M059J (cell line): ENCODE data around the gene CSPG4. TPM values are rescaled to one million over a fixed set of nuclear protein-coding genes. Genes with fewer than 3 reads are reported as not detected.
"Not testable (repeated sequence)": the region's sequence is repeated elsewhere in the genome, so short reads cannot be mapped to it uniquely, and the experiment has no call there.

Experiments
- DNase-seq: peaks from one replicate; pipeline ENCODE4 v3.0.0-alpha.2; 2012; ENCODE audit warnings: low read depth
- total RNA-seq: library from RNA; depleted of rRNA; stranded (reverse); fragments of >200 nt; shearing (Covaris generic); gene quantifications from 2 replicates; pipeline ENCODE4 v1.2.3, GENCODE V29; 2014

CSPG4 gene
- total RNA-seq, 1 experiment from 2014 or later, result 8.2 TPM

DNA sequence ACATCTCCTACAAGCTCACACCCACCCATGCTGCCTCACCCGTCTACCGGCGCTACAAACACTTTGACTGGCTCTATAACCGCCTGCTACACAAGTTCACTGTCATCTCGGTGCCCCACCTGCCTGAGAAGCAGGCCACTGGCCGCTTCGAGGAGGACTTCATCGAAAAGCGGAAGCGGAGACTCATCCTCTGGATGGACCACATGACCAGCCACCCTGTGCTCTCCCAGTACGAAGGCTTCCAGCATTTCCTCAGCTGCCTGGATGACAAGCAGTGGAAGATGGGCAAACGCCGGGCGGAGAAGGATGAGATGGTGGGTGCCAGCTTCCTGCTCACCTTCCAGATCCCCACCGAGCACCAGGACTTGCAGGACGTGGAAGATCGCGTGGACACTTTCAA, 62.8 kb downstream of the CSPG4 start:
- DNase-seq, result no peak

DNA sequence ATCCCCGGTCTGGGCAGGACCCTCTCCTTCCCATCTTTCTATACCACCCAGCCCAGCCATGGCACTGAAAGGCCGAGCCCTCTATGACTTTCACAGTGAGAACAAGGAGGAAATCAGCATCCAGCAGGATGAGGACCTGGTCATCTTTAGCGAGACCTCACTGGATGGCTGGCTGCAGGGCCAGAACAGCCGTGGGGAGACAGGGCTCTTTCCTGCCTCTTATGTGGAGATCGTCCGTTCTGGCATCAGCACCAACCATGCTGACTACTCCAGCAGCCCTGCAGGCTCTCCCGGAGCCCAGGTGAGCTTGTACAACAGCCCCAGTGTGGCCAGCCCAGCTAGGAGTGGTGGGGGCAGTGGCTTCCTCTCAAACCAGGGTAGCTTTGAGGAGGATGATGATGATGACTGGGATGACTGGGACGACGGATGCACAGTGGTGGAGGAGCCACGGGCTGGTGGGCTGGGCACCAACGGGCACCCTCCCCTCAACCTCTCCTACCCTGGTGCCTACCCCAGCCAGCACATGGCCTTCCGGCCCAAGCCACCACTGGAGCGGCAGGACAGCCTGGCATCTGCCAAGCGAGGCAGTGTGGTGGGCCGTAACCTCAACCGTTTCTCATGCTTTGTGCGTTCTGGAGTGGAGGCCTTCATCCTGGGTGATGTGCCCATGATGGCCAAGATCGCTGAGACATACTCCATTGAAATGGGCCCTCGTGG, 63.4 kb downstream of the CSPG4 start:
- DNase-seq, result no peak

DNA sequence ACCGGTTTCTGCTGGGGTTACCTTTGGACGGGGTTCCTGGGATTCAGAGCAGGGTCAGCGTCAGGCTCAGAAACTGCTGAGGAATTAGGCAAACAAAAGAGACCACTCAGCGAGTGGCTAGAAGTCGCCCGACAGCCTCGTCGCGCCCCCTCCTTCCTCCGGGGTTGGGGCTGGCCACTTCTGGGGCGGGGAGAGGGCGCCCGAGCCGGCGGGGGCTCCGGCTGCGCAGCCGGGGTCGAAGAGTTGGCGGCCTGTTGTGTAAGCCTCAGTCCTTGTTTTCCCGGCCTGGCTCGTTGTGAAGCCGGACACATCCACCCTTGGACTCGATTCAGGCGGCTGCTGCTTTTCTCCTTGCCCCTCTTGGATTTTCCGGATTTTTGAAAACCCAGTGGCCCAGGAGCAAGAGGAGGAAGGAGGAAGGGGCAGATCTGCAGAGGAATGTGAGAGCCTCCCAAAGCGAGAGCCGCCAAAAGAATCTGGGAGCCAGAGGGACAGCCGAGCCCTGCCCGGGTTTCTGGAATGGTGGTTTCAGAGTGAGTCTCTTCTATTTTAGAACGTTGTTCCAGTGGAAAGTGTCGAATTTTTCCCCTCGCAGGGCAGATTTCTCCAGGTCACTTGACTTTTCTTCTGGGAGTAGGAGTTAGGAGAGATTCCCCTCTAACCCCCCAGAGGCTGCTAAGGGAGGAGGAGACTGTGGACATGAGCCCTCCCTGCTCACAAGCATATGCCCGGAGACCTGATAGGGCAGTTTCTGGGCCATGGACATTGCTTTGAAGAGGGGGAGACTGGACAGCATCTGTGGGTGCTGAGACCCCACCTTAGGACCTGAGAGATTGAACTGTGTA, 64.3 kb downstream of the CSPG4 start:
- peak; percentile 48 for DNase-seq

DNA sequence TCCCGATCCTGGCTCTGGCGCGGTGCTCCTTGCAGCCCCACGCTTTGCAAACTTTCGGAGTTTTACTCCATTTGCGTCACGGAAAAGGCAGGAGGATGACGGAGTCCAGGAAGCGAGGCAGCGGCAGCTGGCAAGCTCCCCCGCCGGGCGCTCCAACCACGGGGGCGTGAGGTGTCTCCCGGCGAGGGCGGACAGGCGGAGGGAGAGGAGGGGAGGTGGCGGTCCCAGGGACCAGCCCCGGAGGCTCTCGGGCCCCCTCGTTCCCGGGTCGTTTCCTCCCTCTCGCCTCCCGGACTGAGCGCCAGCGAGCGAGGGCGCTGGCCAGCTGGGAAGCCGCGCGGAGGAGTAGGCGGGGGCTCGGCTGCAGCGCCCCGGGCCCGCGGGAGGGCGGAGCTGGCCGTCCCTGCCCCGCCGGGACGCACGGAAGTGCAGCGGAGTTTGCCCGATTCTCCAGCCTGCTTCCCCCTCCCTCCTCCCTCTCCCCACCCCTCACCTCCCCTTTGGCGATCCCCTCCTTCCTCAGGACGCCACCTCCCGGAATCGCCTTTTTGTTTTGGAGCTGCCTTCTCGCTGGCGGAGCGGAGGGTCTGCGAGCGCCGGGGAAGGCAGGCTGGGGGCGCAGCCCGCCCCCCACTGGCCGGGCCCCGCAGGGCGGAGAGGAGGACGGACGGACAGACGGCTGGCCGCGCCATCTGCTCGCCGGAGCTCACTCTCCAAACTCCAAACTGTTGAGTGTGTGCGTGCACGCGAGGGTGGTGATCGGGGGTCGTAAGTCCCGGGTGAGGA, 65.1 kb downstream of the CSPG4 start, which contains the start of gene SNX33:
Gene SNX33, plus strand, starts transcription at position 543 of the 786 bp plus-strand sequence. CDS start 1,191 bp downstream, outside the sequence.
- peak; percentile 79 for DNase-seq

DNA sequence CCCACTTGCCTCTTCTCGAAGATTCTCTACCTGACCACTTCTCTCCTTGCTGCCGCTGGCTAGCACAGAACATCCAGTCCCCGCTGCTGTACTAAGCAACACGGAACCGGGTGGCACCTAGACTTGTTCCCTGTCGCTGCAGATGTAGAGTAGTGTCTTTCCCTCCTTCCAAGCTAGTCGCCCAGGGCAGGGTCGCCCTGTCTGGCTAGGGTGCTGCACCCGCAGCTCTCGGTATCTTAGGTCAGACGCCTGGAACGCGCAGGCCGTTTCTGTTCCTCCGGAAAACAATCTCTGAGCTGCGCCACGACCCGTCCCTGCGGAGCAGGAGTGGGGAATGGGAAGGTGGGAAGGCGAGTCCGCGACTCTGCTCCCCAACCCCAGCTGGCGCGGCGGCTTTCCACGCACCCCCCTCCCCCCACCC, 65.7 kb downstream of the CSPG4 start:
- DNase-seq, result peak; percentile 31

DNA sequence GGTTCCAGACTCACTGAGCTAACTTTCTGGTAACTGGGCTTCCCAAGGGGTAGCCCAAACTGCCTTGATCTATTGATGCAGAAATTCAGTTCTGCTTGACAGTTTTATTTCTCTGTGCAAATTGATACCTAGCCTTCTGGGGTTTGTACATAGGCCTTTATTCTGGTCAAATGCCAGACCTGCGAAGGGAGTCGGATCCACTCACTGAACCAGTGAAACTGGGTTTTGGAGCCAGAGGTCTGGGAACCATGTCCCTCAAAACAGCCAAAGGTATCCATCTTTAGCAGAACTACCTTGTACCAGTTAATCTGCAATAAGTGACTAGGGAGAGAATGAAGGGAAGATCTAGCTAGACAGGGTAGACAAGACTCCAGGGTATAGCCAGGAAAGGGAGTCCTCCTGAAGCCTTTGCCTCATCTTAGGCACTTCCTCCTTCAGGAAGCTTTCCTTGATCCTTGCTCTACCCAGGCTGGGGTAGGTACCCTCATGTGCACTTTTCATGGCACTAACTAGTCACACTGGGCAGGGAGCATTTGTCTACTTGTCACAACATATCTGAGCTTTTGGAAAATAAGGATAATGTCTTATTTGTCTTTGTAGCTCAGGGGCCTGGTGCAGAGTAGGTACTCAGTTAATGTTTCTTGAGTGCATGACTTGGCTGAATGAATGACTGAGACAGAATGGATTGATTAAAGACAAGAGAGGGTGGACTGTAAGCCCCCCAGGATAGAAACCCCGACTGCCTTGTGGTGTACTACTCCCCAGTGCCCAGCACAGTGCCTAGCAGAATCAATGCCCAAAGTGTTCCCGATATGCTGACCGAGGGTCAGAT, 66.3 kb downstream of the CSPG4 start:
- no peak for DNase-seq

DNA sequence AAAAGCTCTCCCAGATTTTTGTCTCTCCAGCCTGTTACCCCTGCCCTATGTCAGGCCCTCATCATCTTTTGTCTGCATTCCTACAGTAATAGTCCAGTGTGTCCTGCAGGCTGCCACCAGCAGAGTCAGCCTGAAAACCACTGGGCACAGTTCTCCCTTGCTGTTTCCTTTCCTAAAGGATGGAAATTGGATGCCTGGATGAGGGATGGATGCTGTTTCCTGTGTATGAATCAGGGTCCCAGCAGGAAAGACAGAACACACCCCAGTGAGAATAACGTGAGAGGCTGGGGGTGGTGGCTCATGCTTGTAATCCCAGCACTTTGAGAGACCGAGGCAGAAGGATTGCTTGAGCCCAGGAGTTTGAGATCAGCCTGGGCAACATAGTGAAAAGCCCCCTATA, 68.3 kb downstream of the CSPG4 start:
- DNase-seq, result no peak

DNA sequence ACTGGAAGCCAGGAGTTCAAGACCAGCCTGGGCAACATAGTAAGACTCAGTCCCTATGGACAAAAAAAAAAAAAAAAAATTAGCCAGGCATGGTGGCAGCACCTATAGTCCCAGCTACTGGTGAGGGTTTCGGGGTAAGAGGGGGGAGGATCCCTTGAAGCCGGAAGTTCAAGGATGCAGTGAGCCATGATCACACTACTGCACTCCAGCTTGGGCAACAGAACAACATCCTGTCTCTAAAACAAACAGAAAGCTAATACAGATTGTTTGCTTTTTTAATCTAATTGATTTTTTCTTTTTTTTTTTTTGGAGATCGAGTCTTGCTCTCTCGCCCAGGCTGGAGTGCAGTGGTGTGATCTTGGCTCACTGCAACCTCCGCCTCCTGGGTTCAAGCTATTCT, 71.0 kb downstream of the CSPG4 start:
- no peak for DNase-seq

DNA sequence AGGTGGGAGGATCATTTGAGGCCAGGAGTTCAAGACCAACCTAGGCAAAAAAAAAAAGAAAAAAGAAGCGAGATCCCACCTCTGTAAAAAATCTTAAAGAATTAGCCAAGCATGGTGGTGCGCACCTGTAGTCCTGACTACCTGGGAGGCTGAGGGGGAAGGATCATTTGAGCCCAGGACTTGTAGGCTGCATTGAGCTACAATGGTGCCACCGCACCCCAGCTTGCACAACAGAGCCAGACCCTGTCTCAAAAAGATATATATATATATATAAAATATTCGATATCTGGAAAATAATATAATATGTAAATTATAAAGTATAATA, 71.5 kb downstream of the CSPG4 start:
- no peak for DNase-seq

DNA sequence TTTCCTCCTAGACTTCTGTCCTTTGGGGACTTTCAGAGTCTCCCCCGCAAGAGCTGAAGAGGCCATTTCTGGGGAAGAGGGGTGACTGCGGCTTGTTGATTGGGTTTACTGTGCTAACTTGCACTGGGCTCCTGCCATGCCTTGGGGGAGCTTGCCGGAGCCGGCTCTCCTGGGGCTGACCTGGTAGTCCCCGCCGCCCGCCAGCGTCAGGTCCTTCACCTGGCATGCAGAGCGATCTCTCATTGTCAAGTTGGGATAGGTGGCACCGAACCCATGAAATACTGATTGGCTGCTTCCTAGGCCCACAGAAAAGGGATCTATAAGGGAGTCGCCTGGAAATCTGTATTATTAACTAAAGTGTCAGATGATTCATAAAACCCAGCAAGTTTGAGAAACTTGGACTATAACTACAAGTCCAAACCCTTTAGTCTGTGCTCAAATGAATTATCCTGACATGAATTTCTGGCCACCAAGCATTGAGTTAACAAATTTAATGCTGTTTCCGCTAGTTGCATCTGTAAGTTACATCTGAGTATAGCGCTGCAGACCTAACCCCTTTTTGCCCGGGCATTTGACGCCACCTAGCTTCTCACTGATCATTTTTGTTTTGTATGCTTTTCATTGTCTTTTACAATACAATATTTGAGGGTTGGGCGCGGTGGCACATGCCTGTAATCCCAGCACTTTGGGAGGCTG, 72.0 kb downstream of the CSPG4 start:
- DNase-seq, result peak; percentile 66

DNA sequence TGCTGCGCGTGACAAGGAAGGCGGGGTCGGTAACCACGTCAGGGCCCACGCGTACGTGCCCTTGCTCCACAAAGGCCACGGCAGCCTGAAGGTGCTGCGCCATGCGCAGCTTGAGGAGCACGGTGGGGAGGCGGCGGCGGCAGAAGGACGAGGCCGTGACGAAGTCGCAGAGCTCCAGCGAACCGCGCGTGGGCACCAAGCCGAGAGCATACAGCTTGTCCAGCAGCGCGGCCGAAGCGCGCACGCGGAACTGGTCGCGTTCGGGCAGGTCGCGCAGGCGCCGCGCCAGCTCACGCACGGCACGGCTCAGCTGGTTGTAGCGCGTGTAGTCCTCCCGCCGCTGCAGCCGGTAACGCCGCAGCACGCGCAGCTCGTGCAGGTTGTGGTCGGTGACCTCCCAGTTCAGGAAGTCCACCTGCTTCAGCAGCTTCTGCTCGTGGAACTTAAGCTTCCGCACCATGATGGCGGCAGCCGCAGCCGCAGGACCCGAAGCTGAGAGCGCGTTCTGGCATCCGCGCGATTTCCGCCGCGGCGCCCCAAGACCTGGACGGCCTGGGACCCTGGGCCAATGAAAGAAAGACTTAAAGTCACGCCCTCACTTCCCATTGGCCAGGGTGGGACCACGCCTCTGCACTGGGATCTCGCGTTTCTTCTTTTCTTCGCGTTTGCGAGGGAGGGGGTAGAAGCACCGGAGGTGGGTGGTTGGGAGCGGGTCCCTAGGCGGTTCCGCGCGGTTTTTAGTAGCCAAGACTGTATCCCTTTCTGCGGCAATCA, 72.8 kb downstream of the CSPG4 start, which contains the start of gene IMP3:
Gene IMP3, minus strand, starts transcription at position 516 of the 774 bp plus-strand sequence. Its CDS starts 56 bp downstream, at position 460.
- peak; percentile 97 for DNase-seq

DNA sequence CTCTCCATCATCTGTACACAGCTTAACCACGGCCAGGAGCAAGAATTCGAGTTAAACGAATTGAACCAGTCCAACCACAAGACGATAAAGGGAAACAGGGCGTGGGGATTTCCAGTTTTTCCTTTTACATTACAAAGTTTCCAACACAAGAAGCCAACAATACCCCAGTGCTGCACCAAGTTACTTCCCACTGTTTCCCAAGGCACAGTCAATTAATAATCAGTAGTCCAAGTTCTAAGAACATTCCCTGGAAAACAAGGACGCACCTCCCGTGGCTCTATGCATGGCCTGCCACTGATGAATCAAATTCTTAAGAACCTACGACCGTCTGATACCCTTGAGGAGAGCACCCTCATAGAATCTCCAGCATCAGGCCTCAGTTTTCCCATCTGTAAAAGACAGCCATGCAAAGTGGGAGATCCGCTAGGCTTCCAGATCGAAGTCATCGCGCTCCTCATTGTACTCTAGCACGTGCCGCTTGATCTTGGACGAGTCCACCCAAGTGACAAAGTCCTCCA, 73.4 kb downstream of the CSPG4 start:
- peak; percentile 20 for DNase-seq

DNA sequence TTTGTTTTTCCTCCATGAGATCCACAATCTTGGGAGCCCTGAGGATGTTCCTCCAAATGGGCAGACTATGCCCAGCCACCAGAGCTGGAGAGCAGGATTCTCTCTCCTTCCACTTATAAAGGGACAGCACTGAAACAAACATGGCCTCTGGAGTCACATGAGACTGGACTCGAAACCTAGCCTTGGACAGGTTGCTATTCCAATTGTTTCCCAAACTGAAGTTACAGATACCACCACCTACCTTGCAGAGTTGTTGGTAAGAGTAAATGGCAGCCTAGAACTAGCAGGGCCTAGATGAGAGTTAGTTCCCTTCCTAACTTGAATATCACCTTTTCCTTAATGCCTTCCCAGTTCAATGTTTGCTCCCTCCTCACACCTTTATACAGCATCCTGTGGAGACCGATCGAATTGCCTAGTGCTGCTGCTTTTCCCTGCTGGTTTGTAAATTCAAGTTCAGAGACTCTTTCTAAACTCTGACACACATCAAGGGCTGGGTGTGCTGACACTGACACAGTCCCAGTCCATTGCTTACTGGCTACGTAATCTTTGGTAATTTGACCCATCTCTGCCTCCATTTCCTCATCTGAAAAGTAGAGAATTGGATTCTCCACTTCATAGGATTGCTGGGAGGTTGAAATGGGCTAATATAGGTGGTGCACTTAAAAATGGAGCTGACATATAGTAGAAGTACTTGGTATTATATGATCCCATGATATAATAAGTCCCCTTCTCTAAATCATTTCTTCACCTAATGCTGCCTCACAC, 75.2 kb downstream of the CSPG4 start:
- DNase-seq, result no peak

DNA sequence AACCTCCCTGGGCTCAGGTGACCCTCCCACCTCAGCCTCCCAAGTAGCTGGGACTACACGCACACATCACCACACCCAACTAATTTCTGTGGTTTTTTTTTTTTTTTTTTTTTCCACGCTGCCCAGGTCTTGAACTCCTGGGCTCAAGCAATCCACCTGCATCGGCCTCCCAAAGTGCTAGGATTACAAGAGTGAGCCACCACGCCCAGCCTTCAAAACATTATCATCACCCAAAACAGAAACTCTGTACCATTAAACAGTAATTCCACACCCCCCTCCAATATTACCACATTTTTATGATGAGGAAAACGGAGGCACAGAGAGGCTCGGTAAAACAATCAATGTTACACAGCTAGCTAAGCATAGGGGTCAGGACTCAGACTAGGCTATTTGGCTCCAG, 76.6 kb downstream of the CSPG4 start:
- no peak for DNase-seq

DNA sequence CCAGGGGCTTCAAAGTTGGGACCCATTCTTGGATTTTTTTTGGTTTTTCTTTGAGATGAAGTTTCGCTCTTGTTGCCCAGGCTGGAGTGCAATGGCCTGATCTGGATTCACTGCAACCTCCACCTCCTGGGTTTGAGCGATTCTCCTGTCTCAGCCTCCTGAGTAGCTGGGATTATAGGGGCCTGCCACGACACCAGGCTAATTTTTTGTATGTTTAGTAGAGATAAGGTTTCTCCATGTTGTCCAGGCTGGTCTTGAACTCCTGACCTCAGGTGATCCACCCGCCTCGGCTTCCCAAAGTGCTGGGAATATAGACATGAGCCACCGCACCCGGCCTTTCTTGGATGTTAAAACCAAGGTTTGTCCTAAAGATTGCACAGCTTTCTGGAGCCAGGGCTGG, 78.7 kb downstream of the CSPG4 start:
- not testable (repeated sequence) for DNase-seq

DNA sequence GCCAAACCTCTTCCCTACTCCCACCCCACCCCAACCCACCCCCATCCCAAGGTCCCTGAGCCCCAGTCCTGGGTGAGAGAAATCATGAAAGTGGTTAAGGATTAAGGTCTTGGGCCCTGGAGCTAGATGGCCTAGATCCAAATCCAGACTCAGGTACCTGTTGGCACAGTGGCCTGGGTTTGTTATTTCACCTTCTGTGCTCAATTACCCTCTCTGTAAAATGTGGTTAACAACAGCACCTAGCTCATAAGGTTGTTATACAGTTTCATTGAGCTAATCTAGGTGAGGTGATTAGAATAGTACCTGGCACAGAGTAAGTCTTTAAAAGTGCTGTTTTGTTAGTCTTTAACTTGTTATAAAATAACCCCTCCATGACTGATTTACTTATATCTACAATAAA, 80.7 kb downstream of the CSPG4 start:
- no peak for DNase-seq

DNA sequence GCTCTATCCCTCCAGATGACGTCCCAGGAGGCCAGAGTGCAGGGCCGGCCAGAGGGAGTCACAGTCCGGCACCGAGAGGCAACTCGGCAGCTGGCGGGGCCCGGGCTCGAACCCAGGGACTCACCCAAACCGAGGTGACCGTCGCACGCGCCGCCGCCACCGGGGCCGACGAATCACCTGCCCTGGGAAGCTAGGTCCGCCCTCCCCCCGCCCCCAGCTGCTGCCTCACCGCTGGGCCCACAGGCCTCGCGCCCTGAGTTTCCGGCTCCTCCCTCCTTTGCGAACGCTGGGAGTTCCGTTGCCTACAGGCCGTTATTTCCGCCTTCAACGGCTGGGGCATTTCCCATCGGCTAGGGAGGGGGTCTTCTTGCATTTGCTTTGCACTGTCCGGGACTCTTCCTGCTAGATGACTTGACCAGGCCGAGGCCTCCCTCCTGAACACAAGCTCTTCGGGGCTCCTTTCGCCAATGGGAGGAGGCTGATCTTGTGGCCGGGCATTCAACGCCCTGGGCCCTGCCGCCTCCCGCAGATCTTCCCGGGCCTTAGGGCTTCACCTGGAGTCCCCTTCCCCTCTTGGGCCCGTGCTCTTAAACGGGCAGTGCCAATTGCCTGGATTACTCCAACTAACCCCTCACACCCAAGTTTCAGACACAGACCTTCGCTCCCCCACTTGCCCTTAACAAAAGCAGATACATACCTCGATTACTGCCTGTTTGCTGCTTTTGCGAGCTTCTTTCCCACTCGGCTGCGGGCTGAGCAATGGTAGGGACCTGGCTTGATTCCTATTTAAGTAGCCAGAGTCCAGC, 86.9 kb downstream of the CSPG4 start, which contains the start of gene SNUPN:
Gene SNUPN, minus strand, starts transcription at position 184 of the 806 bp plus-strand sequence. CDS start 4,674 bp downstream, outside the sequence.
- peak; percentile 89 for DNase-seq
